WTC11 (cell line): ENCODE results near the gene C17orf113.

Experiments
- NR1H2 ChIP-seq: sonication (generic); formaldehyde crosslinking; IDR thresholded peaks from 2 replicates; pipeline ENCODE4 v1.9.0; 2021; ENCODE audit warnings: mild to moderate bottlenecking, moderate library complexity, missing genetic modification reagents
- TF ChIP-seq, protein P1 (sequence below): fragments of 200-600 bp; IDR thresholded peaks from 2 replicates; pipeline ENCODE4 v1.8.0; 2022; ENCODE audit warnings: antibody characterized with exemption
- TF ChIP-seq, protein P2 (sequence below): sonication (generic); formaldehyde crosslinking; IDR thresholded peaks from 2 replicates; pipeline ENCODE4 v1.8.0; 2022; ENCODE audit warnings: mild to moderate bottlenecking, missing genetic modification reagents

DNA sequence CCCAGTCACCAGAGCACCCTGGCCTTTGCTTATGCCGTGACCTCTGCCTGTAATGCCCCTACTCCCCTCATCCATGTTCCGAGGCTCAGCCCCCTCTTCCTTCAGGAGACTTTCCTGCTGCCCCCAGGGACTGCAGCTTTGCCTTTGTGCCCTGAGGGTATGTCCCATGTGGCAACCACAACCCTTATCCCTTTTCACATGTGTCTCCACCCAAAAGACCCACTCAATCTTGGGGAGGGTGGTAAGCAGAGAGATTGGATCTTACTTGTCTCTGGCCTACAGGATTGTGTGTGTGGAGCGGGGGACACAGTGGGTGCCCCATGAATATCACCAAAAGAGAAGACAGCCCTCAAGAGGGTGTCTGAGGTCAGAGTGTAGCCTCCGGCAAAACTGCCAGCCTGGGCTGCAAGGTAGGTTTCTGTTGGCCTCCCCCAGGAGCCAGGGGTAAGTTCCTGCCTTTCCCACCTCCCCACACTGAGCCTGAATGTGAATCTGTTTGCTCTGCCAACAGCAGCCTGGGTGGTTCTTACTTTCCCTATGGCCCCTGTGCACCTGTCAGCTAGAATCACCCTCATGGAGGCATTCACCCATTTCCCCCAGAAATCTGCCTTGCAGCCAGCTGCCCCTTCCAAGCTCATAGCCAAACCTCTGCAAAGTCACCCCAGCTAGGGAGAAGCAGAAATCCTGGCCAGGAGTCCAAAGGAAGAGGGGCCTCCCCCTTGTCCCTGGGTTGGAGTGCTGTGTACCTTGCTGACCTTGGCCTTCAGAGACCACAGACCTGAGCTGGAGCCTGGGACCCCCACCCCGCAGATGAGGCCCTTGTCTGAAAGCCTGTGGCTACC, 11.5 kb upstream of the C17orf113 start:
- TF ChIP-seq, protein P1, sequence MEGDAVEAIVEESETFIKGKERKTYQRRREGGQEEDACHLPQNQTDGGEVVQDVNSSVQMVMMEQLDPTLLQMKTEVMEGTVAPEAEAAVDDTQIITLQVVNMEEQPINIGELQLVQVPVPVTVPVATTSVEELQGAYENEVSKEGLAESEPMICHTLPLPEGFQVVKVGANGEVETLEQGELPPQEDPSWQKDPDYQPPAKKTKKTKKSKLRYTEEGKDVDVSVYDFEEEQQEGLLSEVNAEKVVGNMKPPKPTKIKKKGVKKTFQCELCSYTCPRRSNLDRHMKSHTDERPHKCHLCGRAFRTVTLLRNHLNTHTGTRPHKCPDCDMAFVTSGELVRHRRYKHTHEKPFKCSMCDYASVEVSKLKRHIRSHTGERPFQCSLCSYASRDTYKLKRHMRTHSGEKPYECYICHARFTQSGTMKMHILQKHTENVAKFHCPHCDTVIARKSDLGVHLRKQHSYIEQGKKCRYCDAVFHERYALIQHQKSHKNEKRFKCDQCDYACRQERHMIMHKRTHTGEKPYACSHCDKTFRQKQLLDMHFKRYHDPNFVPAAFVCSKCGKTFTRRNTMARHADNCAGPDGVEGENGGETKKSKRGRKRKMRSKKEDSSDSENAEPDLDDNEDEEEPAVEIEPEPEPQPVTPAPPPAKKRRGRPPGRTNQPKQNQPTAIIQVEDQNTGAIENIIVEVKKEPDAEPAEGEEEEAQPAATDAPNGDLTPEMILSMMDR, result no peak
- TF ChIP-seq NR1H2 (CRISPR knock-in tag), result no peak
- TF ChIP-seq, protein P2, sequence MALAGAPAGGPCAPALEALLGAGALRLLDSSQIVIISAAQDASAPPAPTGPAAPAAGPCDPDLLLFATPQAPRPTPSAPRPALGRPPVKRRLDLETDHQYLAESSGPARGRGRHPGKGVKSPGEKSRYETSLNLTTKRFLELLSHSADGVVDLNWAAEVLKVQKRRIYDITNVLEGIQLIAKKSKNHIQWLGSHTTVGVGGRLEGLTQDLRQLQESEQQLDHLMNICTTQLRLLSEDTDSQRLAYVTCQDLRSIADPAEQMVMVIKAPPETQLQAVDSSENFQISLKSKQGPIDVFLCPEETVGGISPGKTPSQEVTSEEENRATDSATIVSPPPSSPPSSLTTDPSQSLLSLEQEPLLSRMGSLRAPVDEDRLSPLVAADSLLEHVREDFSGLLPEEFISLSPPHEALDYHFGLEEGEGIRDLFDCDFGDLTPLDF (CRISPR knock-in tag), result no peak
